ENCODE data around the gene IL10RA.
"Not testable (repeated sequence)": the region's sequence is repeated elsewhere in the genome, so short reads cannot be mapped to it uniquely, and the experiment has no call there.

IL10RA gene

GRCh38 chr11:117948466-117948865 lies 37.7 kb upstream of the IL10RA start:
- H3K27ac ChIP-seq (ENCODE audit: low read length); H3K27me3 ChIP-seq (ENCODE audit: control insufficient read depth, insufficient read depth, low read length); H3K36me3 ChIP-seq (ENCODE audit: control insufficient read depth, low read depth, low read length); H3K9me3 ChIP-seq (ENCODE audit: control insufficient read depth, low read depth, low read length); H3K9ac ChIP-seq (ENCODE audit: low read length); H3K4me1 ChIP-seq (ENCODE audit: control insufficient read depth, low read depth, low read length); H3K4me3 ChIP-seq (ENCODE audit: low read length): not testable (repeated sequence)

DNA sequence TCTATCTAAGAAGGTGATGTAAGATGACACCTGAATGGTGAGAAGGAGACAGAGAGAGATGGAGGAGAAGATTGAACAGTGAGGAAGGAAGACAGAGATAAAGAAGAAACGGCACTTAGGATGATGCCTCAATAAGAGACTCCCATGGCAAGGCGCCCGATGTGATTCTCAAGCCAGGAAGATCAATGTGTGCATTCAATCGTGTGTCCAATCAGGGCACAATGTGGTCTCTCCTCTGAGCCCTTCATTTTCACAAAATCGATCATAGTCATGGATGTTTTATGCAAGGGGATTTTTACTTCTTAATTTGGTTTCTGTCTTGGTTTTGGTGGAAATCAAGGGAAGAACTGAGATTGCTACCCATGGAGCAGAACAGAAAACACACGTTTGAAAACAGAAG lies 37.1 kb upstream of the IL10RA start:
- no peak overlapping the region for H3K9ac ChIP-seq (ENCODE audit: low read length)
- no peak overlapping the region for H3K4me3 ChIP-seq (ENCODE audit: low read length)
- H3K27ac ChIP-seq (ENCODE audit: low read length): no peak overlapping the region
- H3K27me3 ChIP-seq (ENCODE audit: control insufficient read depth, insufficient read depth, low read length): no peaks in the 10 kb centered on the region
- H3K9me3 ChIP-seq (ENCODE audit: control insufficient read depth, low read depth, low read length): no peaks in the 10 kb centered on the region
- H3K36me3 ChIP-seq (ENCODE audit: control insufficient read depth, low read depth, low read length): no peaks in the 10 kb centered on the region
- H3K4me1 ChIP-seq (ENCODE audit: control insufficient read depth, low read depth, low read length): no peaks in the 10 kb centered on the region

DNA sequence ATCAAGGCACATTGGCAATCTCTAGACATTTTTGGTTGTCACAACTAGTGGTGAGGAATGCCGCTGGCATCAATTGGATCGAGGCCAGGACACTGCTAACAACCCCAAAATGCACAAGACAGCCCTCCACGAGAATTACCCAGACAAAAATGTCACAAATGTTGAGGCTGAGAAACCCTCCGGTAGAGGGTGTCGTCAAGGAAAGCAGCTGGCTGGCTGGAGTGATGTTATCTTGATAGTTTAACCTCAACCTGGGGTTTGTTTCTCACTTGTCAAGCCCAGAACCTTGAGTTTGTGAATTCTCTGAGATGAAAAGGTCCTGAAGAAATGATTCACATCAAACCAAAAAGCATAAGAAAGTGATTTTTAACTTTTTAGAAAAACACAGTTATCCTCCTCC lies 35.9 kb upstream of the IL10RA start:
- Histone ChIP-seq H3K4me3 (ENCODE audit: low read length) (no peak overlapping the region), H3K27ac (ENCODE audit: low read length) (no peak overlapping the region), H3K27me3 (ENCODE audit: control insufficient read depth, insufficient read depth, low read length) (no peaks in the 10 kb centered on the region), H3K9me3 (ENCODE audit: control insufficient read depth, low read depth, low read length) (no peaks in the 10 kb centered on the region), H3K4me1 (ENCODE audit: control insufficient read depth, low read depth, low read length) (no peaks in the 10 kb centered on the region), H3K36me3 (ENCODE audit: control insufficient read depth, low read depth, low read length) (no peaks in the 10 kb centered on the region), H3K9ac (ENCODE audit: low read length) (no peak overlapping the region)

DNA sequence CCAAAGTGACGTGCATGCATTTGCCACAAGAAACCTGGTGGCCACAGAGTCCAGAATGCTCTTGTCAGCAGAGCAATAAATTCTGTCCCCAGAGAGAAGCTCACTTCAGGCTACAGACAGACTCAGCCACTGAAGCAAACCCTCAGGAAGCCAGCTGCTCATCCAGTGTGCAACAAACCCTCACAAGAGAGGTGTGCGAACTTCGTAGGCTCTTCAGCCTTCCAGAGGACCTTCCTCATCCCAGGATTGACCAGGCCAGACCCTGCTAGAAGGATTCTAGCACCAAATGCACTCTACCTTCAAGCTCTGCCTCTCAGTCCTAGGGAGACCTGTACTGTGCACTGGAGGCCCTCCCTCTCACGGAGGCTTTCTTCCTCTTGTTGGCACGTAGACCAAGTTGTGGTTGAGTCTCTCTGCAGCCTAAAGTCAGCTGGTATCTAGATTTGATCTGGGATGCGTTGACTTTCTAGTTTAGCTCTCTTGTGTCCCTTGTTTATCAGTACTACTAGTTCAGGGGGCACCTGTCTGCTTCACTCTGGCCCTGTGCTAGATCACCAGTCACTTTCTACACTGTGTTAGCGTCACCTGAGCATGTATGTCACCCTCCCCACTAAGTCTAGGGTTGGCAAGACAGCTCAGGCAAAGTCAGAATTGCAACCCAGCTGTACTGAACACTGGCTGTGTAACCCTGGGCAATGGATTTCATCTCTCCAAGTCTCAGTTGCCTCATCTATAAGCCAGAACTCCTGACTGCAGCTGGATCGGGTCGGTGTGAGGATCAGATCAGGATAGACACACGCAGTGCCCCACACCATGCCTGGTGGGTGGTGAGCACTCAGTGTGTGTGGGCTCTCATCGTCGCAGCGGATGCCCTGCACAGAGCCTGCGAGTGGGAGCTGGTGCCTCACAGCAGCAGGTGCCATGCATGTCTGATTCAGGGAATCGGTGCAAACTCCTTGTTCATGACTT lies 34.9 kb upstream of the IL10RA start:
- no peak overlapping the region for H3K4me3 ChIP-seq (ENCODE audit: low read length)
- H3K27ac ChIP-seq (ENCODE audit: low read length): no peak overlapping the region
- H3K9me3 ChIP-seq (ENCODE audit: control insufficient read depth, low read depth, low read length): no peaks in the 10 kb centered on the region
- no peaks in the 10 kb centered on the region for H3K4me1 ChIP-seq (ENCODE audit: control insufficient read depth, low read depth, low read length)
- H3K27me3 ChIP-seq (ENCODE audit: control insufficient read depth, insufficient read depth, low read length): no peaks in the 10 kb centered on the region
- no peak overlapping the region for H3K9ac ChIP-seq (ENCODE audit: low read length)
- no peaks in the 10 kb centered on the region for H3K36me3 ChIP-seq (ENCODE audit: control insufficient read depth, low read depth, low read length)

DNA sequence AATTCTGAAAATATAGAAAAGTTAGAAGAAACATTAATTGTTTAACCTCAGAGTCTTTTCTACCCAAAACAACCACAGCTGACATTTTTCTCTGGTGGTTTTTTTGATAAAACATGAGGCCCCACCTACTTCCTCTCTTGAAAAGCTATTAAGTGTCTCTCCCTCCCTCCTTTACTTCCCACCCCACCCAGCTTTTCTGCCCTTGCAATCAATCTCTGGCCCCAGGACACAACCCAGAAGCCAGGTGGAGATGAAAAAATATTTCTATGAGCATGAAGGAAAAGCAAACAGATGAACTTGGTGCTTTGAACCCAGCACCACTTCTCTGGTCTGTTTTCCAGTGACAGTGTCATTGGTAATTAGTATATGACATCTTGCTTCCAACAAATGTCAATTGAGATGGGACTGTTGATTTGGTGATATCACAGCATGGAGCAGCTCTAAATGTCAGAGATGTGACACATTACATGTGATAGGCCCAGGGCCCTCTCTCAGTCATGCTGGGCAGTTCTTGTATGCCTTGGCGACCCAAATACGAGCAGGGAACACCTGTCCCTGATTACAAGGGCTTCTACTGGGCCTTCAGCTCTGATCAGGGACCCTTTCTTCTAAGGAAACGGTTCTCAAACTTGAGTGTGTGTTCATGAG lies 33.0 kb upstream of the IL10RA start:
- H3K27me3 ChIP-seq (ENCODE audit: control insufficient read depth, insufficient read depth, low read length): no peaks in the 10 kb centered on the region
- no peaks in the 10 kb centered on the region for H3K9me3 ChIP-seq (ENCODE audit: control insufficient read depth, low read depth, low read length)
- H3K4me3 ChIP-seq (ENCODE audit: low read length): no peak overlapping the region
- H3K4me1 ChIP-seq (ENCODE audit: control insufficient read depth, low read depth, low read length): no peaks in the 10 kb centered on the region
- H3K9ac ChIP-seq (ENCODE audit: low read length): no peak overlapping the region
- H3K27ac ChIP-seq (ENCODE audit: low read length): no peak overlapping the region
- H3K36me3 ChIP-seq (ENCODE audit: control insufficient read depth, low read depth, low read length): no peaks in the 10 kb centered on the region

DNA sequence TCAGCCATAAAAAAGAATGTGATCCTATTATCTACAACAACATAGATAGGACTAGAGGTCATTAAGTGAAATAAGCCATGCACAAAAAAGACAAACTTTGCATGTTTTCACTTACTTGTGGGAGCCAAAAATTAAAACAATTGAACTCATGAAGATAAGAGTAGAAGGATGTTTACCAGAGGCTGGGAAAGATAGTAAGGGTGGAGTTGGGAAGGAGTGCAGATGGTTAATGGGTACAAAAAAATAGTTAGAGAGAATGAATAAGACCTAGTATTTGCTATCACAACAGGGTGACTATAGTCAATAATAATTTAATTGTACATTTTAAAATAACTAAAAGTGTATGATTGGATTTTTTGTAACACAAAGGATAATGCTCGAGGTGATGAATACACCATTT lies 27.2 kb upstream of the IL10RA start:
- Histone ChIP-seq H3K4me3 (ENCODE audit: low read length) (no peak overlapping the region), H3K27me3 (ENCODE audit: control insufficient read depth, insufficient read depth, low read length) (no peaks in the 10 kb centered on the region), H3K9me3 (ENCODE audit: control insufficient read depth, low read depth, low read length) (no peaks in the 10 kb centered on the region), H3K27ac (ENCODE audit: low read length) (no peak overlapping the region), H3K9ac (ENCODE audit: low read length) (no peak overlapping the region), H3K4me1 (ENCODE audit: control insufficient read depth, low read depth, low read length) (peaks cover 4% of the 10 kb centered on the region), H3K36me3 (ENCODE audit: control insufficient read depth, low read depth, low read length) (no peaks in the 10 kb centered on the region)

DNA sequence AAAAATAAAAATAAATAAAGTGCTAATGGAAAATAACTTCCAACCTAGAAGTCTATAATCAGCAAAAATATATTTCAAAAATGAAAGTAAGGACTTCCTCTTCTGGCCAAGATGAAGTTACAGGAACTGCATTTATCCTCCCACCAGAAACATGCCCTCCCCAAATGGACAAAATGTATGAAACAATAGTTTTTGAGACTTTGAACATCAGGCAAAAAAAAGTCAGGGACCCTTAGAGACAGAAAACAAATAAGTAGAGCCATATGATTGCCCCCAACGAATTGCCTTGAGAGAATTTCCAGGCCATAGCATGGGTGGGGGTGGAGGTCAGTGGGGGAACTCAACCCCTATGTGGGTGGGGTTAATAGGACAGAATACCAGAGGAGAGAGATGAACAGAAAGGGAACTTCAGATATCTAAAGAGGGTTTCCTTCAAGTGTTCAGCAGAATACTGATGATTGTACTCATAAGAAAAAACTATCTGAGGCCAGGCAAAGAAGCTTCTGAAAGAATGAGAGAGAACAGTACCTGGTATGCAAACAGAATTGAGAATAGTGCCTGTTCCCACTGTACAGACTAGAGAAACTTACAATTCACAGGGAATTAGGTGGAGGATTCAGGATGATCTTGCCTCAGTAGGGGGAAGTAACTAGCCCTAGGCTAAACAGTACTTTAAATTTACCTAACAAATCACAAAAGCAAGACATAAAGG lies 26.6 kb upstream of the IL10RA start:
- Histone ChIP-seq H3K4me3 (ENCODE audit: low read length) (no peak overlapping the region), H3K4me1 (ENCODE audit: control insufficient read depth, low read depth, low read length) (peaks cover 4% of the 10 kb centered on the region), H3K27ac (ENCODE audit: low read length) (no peak overlapping the region), H3K36me3 (ENCODE audit: control insufficient read depth, low read depth, low read length) (no peaks in the 10 kb centered on the region), H3K9me3 (ENCODE audit: control insufficient read depth, low read depth, low read length) (no peaks in the 10 kb centered on the region), H3K9ac (ENCODE audit: low read length) (no peak overlapping the region), H3K27me3 (ENCODE audit: control insufficient read depth, insufficient read depth, low read length) (no peaks in the 10 kb centered on the region)

DNA sequence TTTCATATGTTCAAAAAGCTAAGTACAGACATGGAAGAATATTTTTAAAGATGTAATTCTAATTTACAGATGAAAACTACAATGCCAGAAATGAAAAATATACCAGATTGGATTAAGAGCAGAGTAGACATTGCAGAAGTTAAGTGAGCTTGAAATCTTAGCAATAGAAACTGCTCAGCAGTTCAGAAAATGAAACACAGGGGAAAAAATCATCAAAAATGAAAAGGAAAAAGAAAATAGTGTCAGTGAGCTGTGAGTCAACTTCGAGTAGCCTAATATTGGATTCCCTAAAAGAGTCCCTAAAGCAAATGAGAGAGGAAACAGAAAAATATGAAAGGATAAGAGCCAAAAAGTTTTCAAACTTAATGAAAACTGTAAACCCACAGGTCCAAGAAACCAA lies 25.8 kb upstream of the IL10RA start:
- Histone ChIP-seq H3K9ac (ENCODE audit: low read length) (no peak overlapping the region), H3K4me1 (ENCODE audit: control insufficient read depth, low read depth, low read length) (peaks cover 4% of the 10 kb centered on the region), H3K27me3 (ENCODE audit: control insufficient read depth, insufficient read depth, low read length) (no peaks in the 10 kb centered on the region), H3K9me3 (ENCODE audit: control insufficient read depth, low read depth, low read length) (no peaks in the 10 kb centered on the region), H3K36me3 (ENCODE audit: control insufficient read depth, low read depth, low read length) (no peaks in the 10 kb centered on the region), H3K27ac (ENCODE audit: low read length) (no peak overlapping the region), H3K4me3 (ENCODE audit: low read length) (no peak overlapping the region)

DNA sequence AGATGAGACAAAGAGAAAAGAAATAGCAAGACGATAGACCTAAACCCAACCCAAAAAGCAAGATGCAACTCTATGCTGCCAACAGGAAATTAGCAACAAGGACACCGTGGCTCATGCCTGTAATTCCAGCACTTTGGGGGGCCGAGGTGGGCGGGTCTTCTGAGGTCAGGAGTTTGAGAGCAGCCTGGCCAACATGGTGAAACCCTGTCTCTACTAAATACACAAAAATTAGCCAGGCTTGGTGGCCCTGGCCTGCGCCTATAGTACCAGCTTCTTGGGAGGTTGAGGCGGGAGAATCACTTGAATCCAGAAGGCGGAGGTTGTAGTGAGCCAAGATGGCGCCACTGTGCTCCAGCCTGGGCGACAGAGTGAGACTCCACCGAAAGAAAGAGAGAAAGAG lies 24.3 kb upstream of the IL10RA start:
- H3K27ac ChIP-seq (ENCODE audit: low read length): no peak overlapping the region
- H3K36me3 ChIP-seq (ENCODE audit: control insufficient read depth, low read depth, low read length): no peaks in the 10 kb centered on the region
- H3K4me1 ChIP-seq (ENCODE audit: control insufficient read depth, low read depth, low read length): peaks cover 4% of the 10 kb centered on the region
- H3K27me3 ChIP-seq (ENCODE audit: control insufficient read depth, insufficient read depth, low read length): no peaks in the 10 kb centered on the region
- no peak overlapping the region for H3K4me3 ChIP-seq (ENCODE audit: low read length)
- H3K9ac ChIP-seq (ENCODE audit: low read length): no peak overlapping the region
- H3K9me3 ChIP-seq (ENCODE audit: control insufficient read depth, low read depth, low read length): no peaks in the 10 kb centered on the region

DNA sequence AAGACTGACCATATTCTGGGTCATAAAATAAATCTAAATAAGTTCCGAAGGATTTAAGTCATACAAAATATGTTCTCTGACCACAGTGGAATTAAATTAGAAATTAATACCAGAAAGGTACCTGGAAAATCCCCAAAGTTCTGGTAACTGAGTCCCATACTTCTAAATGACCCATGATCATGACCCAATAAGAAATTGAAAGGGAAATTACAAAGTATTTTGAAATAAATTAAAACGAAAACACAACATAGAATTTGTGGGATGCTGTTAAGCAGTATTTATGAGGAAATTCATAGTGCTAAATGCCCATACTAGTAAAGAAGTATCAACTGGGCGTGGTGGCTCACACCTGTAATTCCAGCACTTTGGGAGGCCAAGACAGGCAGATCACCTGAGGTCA lies 23.4 kb upstream of the IL10RA start:
- H3K9me3 ChIP-seq (ENCODE audit: control insufficient read depth, low read depth, low read length): no peaks in the 10 kb centered on the region
- no peak overlapping the region for H3K27ac ChIP-seq (ENCODE audit: low read length)
- H3K9ac ChIP-seq (ENCODE audit: low read length): no peak overlapping the region
- H3K36me3 ChIP-seq (ENCODE audit: control insufficient read depth, low read depth, low read length): no peaks in the 10 kb centered on the region
- H3K4me3 ChIP-seq (ENCODE audit: low read length): no peak overlapping the region
- peaks cover 4% of the 10 kb centered on the region for H3K4me1 ChIP-seq (ENCODE audit: control insufficient read depth, low read depth, low read length)
- H3K27me3 ChIP-seq (ENCODE audit: control insufficient read depth, insufficient read depth, low read length): no peaks in the 10 kb centered on the region

- Histone ChIP-seq H3K36me3 (ENCODE audit: control insufficient read depth, low read depth, low read length) (no peaks in the 10 kb centered on the region), H3K9ac (ENCODE audit: low read length) (no peak overlapping the region), H3K27ac (ENCODE audit: low read length) (no peak overlapping the region), H3K4me1 (ENCODE audit: control insufficient read depth, low read depth, low read length) (no peaks in the 10 kb centered on the region), H3K9me3 (ENCODE audit: control insufficient read depth, low read depth, low read length) (no peaks in the 10 kb centered on the region), H3K27me3 (ENCODE audit: control insufficient read depth, insufficient read depth, low read length) (no peaks in the 10 kb centered on the region), H3K4me3 (ENCODE audit: low read length) (no peak overlapping the region)
Observed at GRCh38 chr11:117966908-117967307, 19.3 kb upstream of the IL10RA start.

Measured in iPS-18a (cell line).